NCI-H1105 treated with DMSO at 0.1 percent for 48 hours (cell line): ENCODE measurements around the gene FAM72B.
"Not testable (repeated sequence)": the region's sequence is repeated elsewhere in the genome, so short reads cannot be mapped to it uniquely, and the experiment has no call there.

Experiments used
- DNase-seq: peaks from one replicate; lab custom pipeline; 2025; lab: John Stamatoyannopoulos, UW

Gene FAM72B

DNA sequence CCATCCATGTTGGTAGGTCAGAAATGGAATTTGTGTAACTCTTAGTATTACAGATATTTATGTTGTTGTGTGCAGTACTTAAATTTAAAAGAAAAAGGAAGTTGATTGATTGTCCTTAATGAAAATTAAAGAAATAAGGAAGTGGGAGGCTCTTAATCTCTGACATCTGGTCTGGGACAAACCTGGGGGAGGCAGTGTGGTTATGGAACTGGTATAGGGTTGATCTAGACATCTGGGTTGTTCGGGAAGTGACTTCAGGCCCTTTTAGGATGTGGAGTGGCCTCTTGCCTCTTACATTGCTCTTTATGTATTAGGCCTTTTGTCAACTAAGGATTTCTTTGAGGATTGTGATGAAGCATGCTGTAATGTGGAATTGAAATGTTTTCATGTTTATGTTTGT lies 16.1 kb upstream of the FAM72B start:
- DNase-seq = not testable (repeated sequence)

GRCh38 chr1:121199763-121200162 lies 15.6 kb upstream of the FAM72B start:
- DNase-seq = not testable (repeated sequence)

DNA sequence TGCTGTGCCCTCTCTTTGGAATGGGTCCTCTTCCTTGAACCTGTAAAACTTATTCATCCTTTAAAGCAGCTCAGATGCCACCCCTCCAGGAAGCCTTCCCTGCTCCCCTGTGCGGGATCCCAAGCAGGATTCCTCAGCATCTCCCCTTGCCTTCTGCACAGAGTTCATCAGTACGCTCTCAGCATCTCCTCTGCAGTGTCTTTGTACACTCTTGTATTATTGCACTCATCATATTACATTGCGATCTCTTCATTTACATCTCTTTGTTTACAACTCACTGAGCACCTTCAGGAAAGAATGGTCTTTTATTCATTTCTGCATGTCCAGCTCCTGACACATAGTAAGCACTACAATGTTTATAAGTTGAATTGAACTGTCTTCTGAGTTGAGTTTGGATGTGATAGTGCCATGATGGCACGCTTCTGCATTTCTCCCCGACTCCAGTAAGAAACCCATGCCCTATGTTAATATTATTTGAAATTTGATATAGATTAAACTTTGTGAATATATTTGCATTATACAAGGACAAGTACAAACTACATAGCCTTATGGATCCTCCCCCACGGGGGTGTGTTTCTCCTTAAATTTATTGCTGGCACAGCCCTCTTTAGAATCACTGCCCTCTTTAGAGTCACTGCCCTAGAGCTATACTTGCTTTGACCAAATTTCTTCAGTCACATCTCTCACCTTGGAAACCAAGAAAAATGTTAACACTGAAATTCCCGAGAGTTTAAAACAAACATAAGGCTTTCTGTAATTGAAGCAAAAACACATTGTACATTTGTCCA lies 13.1 kb upstream of the FAM72B start:
- DNase-seq = not testable (repeated sequence)

DNA sequence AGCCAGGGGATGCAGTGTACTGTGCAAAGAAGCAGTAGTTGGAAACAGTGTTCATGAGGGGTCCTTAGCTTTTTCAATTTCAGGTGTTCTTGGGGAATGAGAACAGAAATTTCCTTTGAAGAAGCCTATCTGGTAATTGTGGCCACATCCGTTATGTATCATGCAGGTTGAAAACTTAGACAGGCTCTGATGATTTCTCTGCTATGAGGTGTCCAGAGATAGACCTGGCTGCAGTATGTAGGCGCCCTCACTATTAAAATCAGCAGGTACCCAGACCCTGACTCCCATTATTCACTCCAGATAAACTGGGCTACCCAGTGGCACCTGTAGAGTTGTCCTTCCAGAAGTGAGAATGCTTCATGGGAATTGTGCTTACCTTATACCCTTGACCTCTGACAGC lies 8.4 kb upstream of the FAM72B start:
- not testable (repeated sequence) for DNase-seq

GRCh38 chr1:121187914-121188313 lies 3.8 kb upstream of the FAM72B start:
- not testable (repeated sequence) for DNase-seq

GRCh38 chr1:121186191-121186590 lies 2.1 kb upstream of the FAM72B start:
- DNase-seq = not testable (repeated sequence)

GRCh38 chr1:121185140-121185708 lies 1.1 kb upstream of the FAM72B start:
- not testable (repeated sequence) for DNase-seq

GRCh38 chr1:121183867-121184266 lies 273 bp downstream of the FAM72B start:
- DNase-seq = not testable (repeated sequence)

GRCh38 chr1:121178197-121178596 lies 5.9 kb downstream of the FAM72B start:
- DNase-seq = not testable (repeated sequence)

DNA sequence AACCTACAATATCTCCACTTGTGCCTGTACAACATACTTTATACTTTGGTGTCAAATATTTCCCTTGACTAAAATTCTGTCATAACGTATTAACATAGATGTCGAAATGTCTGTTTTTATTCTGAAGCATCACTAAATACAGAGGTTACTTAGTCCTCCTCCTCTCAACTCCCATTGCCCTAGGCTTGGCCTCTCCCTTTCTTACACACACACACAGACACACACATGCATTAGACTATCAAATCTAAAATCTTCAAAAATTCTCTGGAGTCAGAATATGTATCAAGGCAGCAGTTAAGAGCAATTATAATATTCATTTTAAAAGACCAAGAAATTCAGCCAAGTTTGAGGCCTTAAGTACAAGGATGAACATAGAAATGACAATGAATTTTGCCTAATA lies 7.5 kb downstream of the FAM72B start:
- not testable (repeated sequence) for DNase-seq

DNA sequence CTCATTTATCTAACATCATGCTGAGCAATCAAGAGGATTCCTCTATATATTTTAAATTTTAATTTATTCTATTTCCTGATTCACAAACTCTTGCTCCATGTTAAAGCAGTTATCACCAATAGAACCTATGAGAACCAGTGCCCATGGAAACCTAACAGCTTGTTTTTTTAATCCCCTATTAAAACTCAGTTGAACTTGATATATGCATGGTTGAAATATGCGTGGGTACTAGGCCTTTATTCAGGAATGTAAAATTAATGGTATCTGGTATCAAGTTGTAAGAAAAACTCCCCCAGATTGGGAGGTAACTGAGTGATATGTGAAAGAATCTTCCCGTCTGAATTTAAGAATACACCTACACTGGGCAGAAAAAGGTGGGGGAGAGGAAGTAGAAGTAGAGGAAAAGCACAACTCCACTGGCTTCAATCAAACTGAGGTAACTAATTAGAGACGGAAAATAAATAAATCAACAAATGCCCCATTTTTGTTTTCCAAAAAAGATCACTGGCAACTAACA lies 15.9 kb downstream of the FAM72B start:
- not testable (repeated sequence) for DNase-seq

DNA sequence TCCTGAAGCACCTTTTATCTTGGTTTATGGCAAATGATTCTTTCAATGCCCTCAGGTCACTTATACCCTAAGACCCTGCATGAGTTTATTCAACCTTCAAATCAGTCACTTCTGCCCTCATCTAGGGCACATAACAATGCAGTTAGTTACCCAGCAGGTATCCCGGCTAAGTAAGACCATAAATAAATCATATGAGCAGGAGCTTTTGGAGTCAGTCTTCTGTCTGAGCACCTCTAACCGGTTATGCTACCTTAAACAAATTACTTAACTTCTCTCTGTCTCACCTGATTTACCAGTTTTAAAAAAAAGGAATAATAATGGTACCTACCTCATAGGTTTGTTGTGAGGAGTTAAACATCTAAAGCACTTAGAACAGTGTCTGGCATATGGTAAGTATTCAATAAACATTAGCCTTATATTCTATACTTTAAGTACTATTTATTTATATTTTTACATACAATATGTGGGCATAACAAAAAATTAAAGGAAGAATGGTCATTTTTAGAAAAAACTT lies 16.9 kb downstream of the FAM72B start:
- DNase-seq = not testable (repeated sequence)

- not testable (repeated sequence) for DNase-seq
Observed at GRCh38 chr1:121165296-121165695, 18.8 kb downstream of the FAM72B start.

DNA sequence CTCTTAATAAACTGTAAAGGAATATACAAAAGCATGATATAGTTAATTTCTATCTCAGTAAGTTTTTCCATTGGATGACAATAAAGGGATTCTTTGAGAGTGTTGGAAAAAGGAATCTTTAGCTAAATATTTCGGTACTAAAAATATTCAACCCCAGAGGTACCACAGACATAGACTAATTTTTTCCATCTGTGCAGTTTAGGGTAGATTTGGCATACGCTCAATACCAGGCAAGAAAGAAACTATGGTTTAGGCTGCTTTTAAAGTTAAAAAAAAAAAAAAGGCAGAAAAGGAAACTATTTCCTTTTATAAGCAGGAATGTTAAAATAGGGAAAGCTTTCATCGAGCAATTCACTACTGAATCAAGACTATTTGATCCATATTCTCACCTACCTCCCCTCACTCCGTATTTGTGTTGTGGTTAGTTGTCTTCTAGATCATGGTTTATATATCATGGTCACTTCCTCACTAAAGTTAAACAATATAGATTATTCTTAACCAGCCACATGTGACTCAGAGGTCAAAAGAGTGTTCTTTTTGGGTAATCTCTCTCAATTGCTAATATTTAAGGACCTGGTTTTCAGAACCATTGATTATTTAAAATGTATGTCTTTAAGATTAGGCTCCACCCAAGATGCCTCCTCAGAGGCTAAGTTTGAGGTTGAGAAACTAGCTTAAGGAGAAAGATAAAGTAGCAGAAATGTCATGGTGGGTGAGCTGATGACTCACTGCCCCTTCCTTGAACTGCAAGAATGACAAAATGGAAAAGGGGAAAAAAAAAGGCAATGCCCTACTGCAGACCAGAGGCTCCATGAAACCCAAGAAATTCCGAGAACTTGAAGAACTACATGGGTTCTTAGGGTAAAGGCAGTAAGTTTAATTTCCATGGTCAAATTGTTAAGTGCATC lies 20.0 kb downstream of the FAM72B start:
- not testable (repeated sequence) for DNase-seq

- not testable (repeated sequence) for DNase-seq
Observed at GRCh38 chr1:121161199-121161901, 22.8 kb downstream of the FAM72B start.

- not testable (repeated sequence) for DNase-seq
Observed at GRCh38 chr1:121160118-121160517, 24.0 kb downstream of the FAM72B start.

DNA sequence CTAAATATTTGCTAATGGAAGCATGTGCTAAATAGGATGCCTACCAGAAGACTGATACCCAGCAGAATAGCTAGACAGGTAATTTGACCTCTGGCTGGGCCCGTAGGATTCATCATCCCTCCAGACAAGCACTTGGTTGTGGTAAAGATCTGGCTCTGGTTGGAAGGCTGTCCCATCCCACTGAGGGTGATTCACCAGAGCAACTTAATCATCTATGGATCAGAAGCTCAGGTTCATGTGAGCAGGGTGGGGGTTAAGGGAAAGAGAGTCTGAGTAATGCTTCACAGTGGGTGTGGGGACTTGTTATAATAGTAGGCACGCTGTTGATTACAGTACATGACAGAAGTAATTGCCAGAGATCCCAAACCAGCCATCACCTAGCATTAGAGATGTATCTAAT lies 26.5 kb downstream of the FAM72B start:
- not testable (repeated sequence) for DNase-seq

- DNase-seq = not testable (repeated sequence)
Observed at GRCh38 chr1:121156958-121157603, 27.1 kb downstream of the FAM72B start.

DNA sequence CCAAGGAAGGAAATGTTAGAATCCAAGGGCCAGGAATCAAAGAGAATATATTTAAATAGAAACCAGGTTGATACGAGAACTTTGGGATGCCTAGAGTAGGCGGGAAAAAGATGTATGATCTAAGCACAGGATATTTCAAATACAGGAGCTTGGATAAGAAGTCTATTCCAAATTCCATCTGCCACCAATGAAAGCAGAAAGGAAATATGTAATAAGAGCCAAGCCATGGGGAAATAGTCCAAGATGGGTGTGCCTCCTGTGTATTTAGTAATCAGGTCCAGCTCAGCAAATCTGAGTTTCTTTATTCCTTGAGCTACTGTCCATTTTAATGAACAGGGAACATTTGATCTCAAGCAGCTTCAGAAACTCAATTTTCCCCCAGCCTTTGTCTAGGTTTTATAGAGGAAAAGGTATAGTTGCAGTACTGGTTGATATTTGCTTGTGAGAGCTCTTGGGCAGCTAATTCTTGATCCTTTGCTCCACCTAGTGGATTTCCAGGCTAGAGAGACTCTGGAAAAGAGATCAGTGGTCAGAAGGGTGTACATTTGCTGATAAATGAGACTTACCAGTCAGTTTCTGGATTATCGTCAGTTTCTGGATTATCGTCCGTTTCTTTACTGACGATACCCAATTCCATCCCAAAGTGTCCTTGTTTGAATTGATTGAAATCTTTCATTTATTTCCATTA lies 28.3 kb downstream of the FAM72B start:
- DNase-seq = peak; percentile 21

DNA sequence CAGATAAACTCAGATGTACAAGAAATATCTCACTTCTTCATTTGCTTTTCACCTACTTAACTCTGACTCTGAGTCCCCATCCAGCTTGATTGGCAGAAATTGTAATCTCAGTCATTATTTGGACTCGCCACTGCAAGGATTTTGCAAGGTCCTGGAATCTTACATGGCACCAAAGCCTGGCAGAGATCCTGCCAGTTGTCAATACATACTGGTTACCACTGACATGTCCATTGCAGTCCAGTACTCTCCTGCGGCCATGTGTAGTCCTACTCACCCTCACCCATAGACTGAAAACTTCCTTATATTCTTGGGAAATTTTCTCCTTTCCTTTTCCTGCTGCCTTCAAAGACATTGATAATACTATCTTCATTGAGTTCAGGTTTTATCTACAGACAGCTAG lies 29.3 kb downstream of the FAM72B start:
- not testable (repeated sequence) for DNase-seq
